ENCODE results near the gene TFF3.

Gene TFF3

GRCh38 chr21:42262831-42263231 is 52.4 kb downstream of the TFF3 start:
- Histone ChIP-seq H3K27me3 (ENCODE audit: insufficient read depth, insufficient read length) (peaks cover 14% of the 10 kb centered on the region), H3K9me3 (ENCODE audit: insufficient read depth, low read length) (no peaks in the 10 kb centered on the region), H3K36me3 (ENCODE audit: insufficient read depth, insufficient read length, low read length) (no peaks in the 10 kb centered on the region), H3K9ac (ENCODE audit: insufficient read length, low read depth) (no peak overlapping the region), H3K4me1 (ENCODE audit: insufficient read depth, insufficient read length) (peaks cover 42% of the 10 kb centered on the region), H3K4me3 (ENCODE audit: insufficient read length, low read depth) (no peak overlapping the region)
- TF ChIP-seq YY1 (IDR thresholded peaks at IDR 0.05; ENCODE audit: insufficient read depth, insufficient read length) (no peak), SUZ12 (IDR thresholded peaks at IDR 0.05; ENCODE audit: extremely low read depth, insufficient read depth, insufficient read length) (no peak), ZNF274 (IDR thresholded peaks at IDR 0.05; ENCODE audit: low read depth, low read length) (no peak)
- no peak for DNase-seq (ENCODE audit: low read depth, low spot score)

- H3K4me3 ChIP-seq (ENCODE audit: insufficient read length, low read depth): no peak overlapping the region
- peaks cover 14% of the 10 kb centered on the region for H3K27me3 ChIP-seq (ENCODE audit: insufficient read depth, insufficient read length)
- no peaks in the 10 kb centered on the region for H3K9me3 ChIP-seq (ENCODE audit: insufficient read depth, low read length)
- H3K4me1 ChIP-seq (ENCODE audit: insufficient read depth, insufficient read length): peaks cover 46% of the 10 kb centered on the region
- peak overlapping the region; percentile 58 for H3K9ac ChIP-seq (ENCODE audit: insufficient read length, low read depth)
- no peak for TF ChIP-seq YY1 (IDR thresholded peaks at IDR 0.05; ENCODE audit: insufficient read depth, insufficient read length)
- no peak for TF ChIP-seq ZNF274 (IDR thresholded peaks at IDR 0.05; ENCODE audit: low read depth, low read length)
- TF ChIP-seq SUZ12 (IDR thresholded peaks at IDR 0.05; ENCODE audit: extremely low read depth, insufficient read depth, insufficient read length): no peak
- DNase-seq (ENCODE audit: low read depth, low spot score): no peak
- H3K36me3 ChIP-seq (ENCODE audit: insufficient read depth, insufficient read length, low read length): no peaks in the 10 kb centered on the region
Observed at GRCh38 chr21:42261829-42262200, 53.4 kb downstream of the TFF3 start.

All from NT2/D1 (cell line).